IMR-90 (cell line): Measurements from ENCODE around the gene LTB4R2. TPM values are rescaled to one million over a fixed set of nuclear protein-coding genes. Genes with fewer than 3 reads are reported as not detected.

ENCODE experiments used
- ATAC-seq: fragments of 200-7000 bp; cut with Tn5 transposase; 2 replicates; pipeline ENCODE4 v1.9.1; 2020; ENCODE audit warnings: low read depth, mild to moderate bottlenecking, moderate library complexity
- BruUV-seq: library from RNA; stranded (reverse); fragments of 400-500 nt; replicated peaks from 2 replicates; lab custom pipeline; 2021; lab: Mats Ljungman, UMichigan
- CTCF ChIA-PET: fragments of 300-600 bp; formaldehyde crosslinking; extraction: SDS; loops from one replicate; lab custom pipeline; 2021; ENCODE audit warnings: antibody characterized with exemption; lab: Yijun Ruan, JAX
- POLR2A ChIA-PET: fragments of 300-600 bp; sonication (Branson Sonifier 250); formaldehyde crosslinking; loops from one replicate; lab custom pipeline; 2022; ENCODE audit warnings: antibody characterized with exemption; ENCODE audit not compliant: unreplicated experiment; lab: Charles Lee
- DNase-seq: peaks from one replicate; pipeline ENCODE4 v3.0.0; 2013
- H2AFZ ChIP-seq: replicated peaks from 2 replicates; pipeline ENCODE3; 2013; ENCODE audit warnings: low read length, mild to moderate bottlenecking; ENCODE audit not compliant: poor library complexity
- H2AK5ac ChIP-seq: 2 replicates; pipeline ENCODE4 v1.6.1; 2013; ENCODE audit warnings: low read depth, low read length, inconsistent platforms
- H2AK9ac ChIP-seq: replicated peaks from 2 replicates; pipeline ENCODE3; 2013; ENCODE audit warnings: mild to moderate bottlenecking, low read depth, low read length, moderate library complexity; ENCODE audit not compliant: poor library complexity
- H2BK120ac ChIP-seq: 2 replicates; pipeline ENCODE4 v1.6.1; 2013; ENCODE audit warnings: low read depth, low read length, inconsistent platforms
- H2BK15ac ChIP-seq: 3 replicates; pipeline ENCODE4 v1.6.1; 2013; ENCODE audit warnings: low read depth, low read length, inconsistent platforms
- H2BK20ac ChIP-seq: 2 replicates; pipeline ENCODE4 v1.6.1; 2013; ENCODE audit warnings: low read depth, mild to moderate bottlenecking, inconsistent platforms, low read length, moderate library complexity
- H2BK5ac ChIP-seq: 2 replicates; pipeline ENCODE4 v1.6.1; 2013; ENCODE audit warnings: mild to moderate bottlenecking, low read depth, low read length, inconsistent platforms; ENCODE audit not compliant: poor library complexity, severe bottlenecking
- H3K14ac ChIP-seq: replicated peaks from 2 replicates; pipeline ENCODE4 v1.6.1; 2013; ENCODE audit warnings: low read depth, low read length, inconsistent platforms
- H3K18ac ChIP-seq: 2 replicates; pipeline ENCODE4 v1.6.1; 2013; ENCODE audit warnings: low read depth, low read length, control low read depth
- H3K23ac ChIP-seq: 2 replicates; pipeline ENCODE4 v1.6.1; 2013; ENCODE audit warnings: low read depth, low read length, inconsistent platforms
- H3K27ac ChIP-seq: 2 replicates; pipeline ENCODE4 v1.5.1; 2013; ENCODE audit warnings: mild to moderate bottlenecking, control low read depth, low read length; ENCODE audit not compliant: insufficient read depth
- H3K27me3 ChIP-seq: 2 replicates; pipeline ENCODE4 v1.6.1; 2013; ENCODE audit warnings: low read length; ENCODE audit not compliant: control insufficient read depth, insufficient read depth
- H3K36me3 ChIP-seq: 2 replicates; pipeline ENCODE4 v1.6.1; 2013; ENCODE audit warnings: low read length, mixed read lengths; ENCODE audit not compliant: control insufficient read depth, insufficient read depth
- H3K4ac ChIP-seq: 2 replicates; pipeline ENCODE4 v1.6.1; 2013; ENCODE audit warnings: low read depth, low read length, inconsistent platforms
- H3K4me1 ChIP-seq: 2 replicates; pipeline ENCODE4 v1.6.1; 2013; ENCODE audit warnings: low read length, mixed read lengths; ENCODE audit not compliant: control insufficient read depth, insufficient read depth
- H3K4me2 ChIP-seq: 2 replicates; pipeline ENCODE4 v1.6.1; 2013; ENCODE audit warnings: low read depth, mild to moderate bottlenecking, control low read depth, low read length, moderate library complexity
- H3K4me3 ChIP-seq: 2 replicates; pipeline ENCODE4 v1.5.1; 2013; ENCODE audit warnings: low read depth, mild to moderate bottlenecking, control low read depth, low read length, moderate library complexity; ENCODE audit not compliant: insufficient read depth
- H3K56ac ChIP-seq: 2 replicates; pipeline ENCODE4 v1.6.1; 2013; ENCODE audit warnings: low read length, inconsistent platforms; ENCODE audit not compliant: insufficient read depth; ENCODE audit errors: extremely low read depth
- H3K79me1 ChIP-seq, 2 experiments: 2 replicates each; pipeline ENCODE4 v1.6.1; 2013; ENCODE audit warnings: low read length in 2 of 2, inconsistent platforms in 1 of 2, low read depth in 1 of 2
- H3K9ac ChIP-seq: 2 replicates; pipeline ENCODE4 v1.6.1; 2013; ENCODE audit warnings: low read depth, low read length, control low read depth
- H3K9me1 ChIP-seq: 2 replicates; pipeline ENCODE4 v1.6.1; 2013; ENCODE audit warnings: low read length, inconsistent platforms; ENCODE audit not compliant: insufficient read depth
- H3K9me3 ChIP-seq: 2 replicates; pipeline ENCODE4 v1.6.1; 2013; ENCODE audit warnings: low read length; ENCODE audit not compliant: control insufficient read depth, insufficient read depth
- H4K20me1 ChIP-seq: 2 replicates; pipeline ENCODE4 v1.6.1; 2013; ENCODE audit warnings: low read length, inconsistent platforms; ENCODE audit not compliant: insufficient read depth
- H4K5ac ChIP-seq: 2 replicates; pipeline ENCODE4 v1.6.1; 2013; ENCODE audit warnings: mild to moderate bottlenecking, low read depth, low read length, control low read depth
- H4K8ac ChIP-seq, 2 experiments: 2 replicates each; pipeline ENCODE4 v1.6.1; 2013; ENCODE audit warnings: low read depth in 2 of 2, low read length in 2 of 2, control low read depth in 1 of 2, inconsistent platforms in 1 of 2
- H4K91ac ChIP-seq: 2 replicates; pipeline ENCODE4 v1.6.1; 2013; ENCODE audit warnings: low read depth, low read length, inconsistent platforms; ENCODE audit not compliant: insufficient read depth
- CHD1 ChIP-seq: IDR thresholded peaks from 2 replicates; pipeline ENCODE4 v1.6.1; 2012; ENCODE audit warnings: low read depth, low read length, improper control_type of control experiment
- MAFK ChIP-seq: IDR thresholded peaks from 2 replicates; pipeline ENCODE4 v1.6.1; 2012; ENCODE audit warnings: low read depth, low read length, improper control_type of control experiment
- NFE2L2 ChIP-seq: fragments of 150-350 bp; IDR thresholded peaks from 2 replicates; pipeline ENCODE4 v1.6.1; 2016; ENCODE audit warnings: low read depth, mild to moderate bottlenecking, low read length
- RAD21 ChIP-seq: IDR thresholded peaks from 2 replicates; pipeline ENCODE4 v1.6.1; 2012; ENCODE audit warnings: low read length, improper control_type of control experiment
- SMC3 ChIP-seq: fragments of 150-350 bp; IDR thresholded peaks from 2 replicates; pipeline ENCODE4 v1.6.1; 2016; ENCODE audit warnings: low read depth, mild to moderate bottlenecking, antibody characterized with exemption, low read length, moderate library complexity
- WGBS, 2 experiments: methylation state at CpG; one replicate each; pipeline versions ENCODE4 v1.1.5 to v1.1.7; 2013; ENCODE audit warnings: missing lambda C conversion rate in 2 of 2; ENCODE audit not compliant: insufficient read length in 1 of 2; ENCODE audit errors: extremely low coverage in 2 of 2; 5-methylcytosine and 5-hydroxymethylcytosine counted together
- dilution Hi-C: fragments of 300-500 bp; cut with HindIII; formaldehyde crosslinking; loops from one replicate; pipeline ENCODE4 v1.14.3; 2018; ENCODE audit warnings: low sequenced_read_pairs; ENCODE audit not compliant: unreplicated experiment
- in situ Hi-C: fragments of 300-500 bp; cut with MboI; formaldehyde crosslinking; loops from 3 replicates; pipeline ENCODE4 v1.14.3; 2019; ENCODE audit warnings: low sequenced_read_pairs, inconsistent platforms, mixed read lengths
- intact Hi-C: fragments of 100-400 bp; cut with micrococcal nuclease; formaldehyde crosslinking; loops from 2 replicates; pipeline ENCODE4 v1.10.0; 2022
- polyA plus RNA-seq, 3 experiments: library from polyadenylated mRNA; depleted of rRNA; stranded (reverse); fragments of >200 nt; gene quantifications; 2 replicates each; pipeline ENCODE4 v1.2.3, GENCODE V29; 2012; ENCODE audit warnings: low replicate concordance in 1 of 3
- total RNA-seq: library from RNA; depleted of rRNA; stranded (reverse); fragments of >200 nt; gene quantifications from 2 replicates; pipeline ENCODE4 v1.2.3, GENCODE V29; 2012

LTB4R2 gene
- total and polyA plus RNA-seq, 2 of the 4 experiments (the other 2 are of a cell fraction): 0.72 to 1.7 TPM

- H3K4ac ChIP-seq: no peak overlapping the region
- no peak overlapping the region for H3K4me2 ChIP-seq
- no peaks in the 10 kb centered on the region for H3K27me3 ChIP-seq
- no peak for ATAC-seq
- no peak overlapping the region for H3K14ac ChIP-seq
- H4K8ac ChIP-seq: no peak overlapping the region
- H3K56ac ChIP-seq: no peak overlapping the region
- no TSS peak for BruUV-seq
- H2BK20ac ChIP-seq: no peak overlapping the region
- H2AK5ac ChIP-seq: no peak overlapping the region
- no peak overlapping the region for H3K4me3 ChIP-seq
- H3K23ac ChIP-seq: no peak overlapping the region
- no peak overlapping the region for H2AFZ ChIP-seq
- intact Hi-C loops (no loop called here), in situ Hi-C loops (no loop called here), dilution Hi-C loops (no loop called here)
- no peaks in the 10 kb centered on the region for H3K36me3 ChIP-seq
- H3K27ac ChIP-seq: no peak overlapping the region
- POLR2A ChIA-PET: no interaction called here
- H4K20me1 ChIP-seq: no peaks in the 10 kb centered on the region
- H3K9me3 ChIP-seq: no peaks in the 10 kb centered on the region
- peak overlapping the region; percentile 60 for H2AK9ac ChIP-seq
- 88% methylated on average over 3 of the region's 11 CpGs; no CpG with 5 or more reads in 1 of the 2 experiments for WGBS, 2 experiments
- no peak overlapping the region for H2BK120ac ChIP-seq
- H4K91ac ChIP-seq: no peak overlapping the region
- H3K9ac ChIP-seq: no peak overlapping the region
- TF ChIP-seq SMC3: no peak
- no peak for TF ChIP-seq NFE2L2
- TF ChIP-seq MAFK: no peak
- no peak for TF ChIP-seq CHD1
- no peak for TF ChIP-seq RAD21
- H2BK5ac ChIP-seq: no peak overlapping the region
- H3K9me1 ChIP-seq: no peaks in the 10 kb centered on the region; the same call in 1 of the 2 replicates
- H3K4me1 ChIP-seq: no peaks in the 10 kb centered on the region; the same call in 1 of the 2 replicates
- DNase-seq: no peak
- H3K79me1 ChIP-seq: peaks cover 3 to 14% of the 10 kb centered on the region in 2 experiments
- no peak overlapping the region for H4K5ac ChIP-seq
- no peak overlapping the region for H3K18ac ChIP-seq
- CTCF ChIA-PET: no interaction called here
- H2BK15ac ChIP-seq: no peak overlapping the region
Measured at GRCh38 chr14:24277606-24278321, 32.2 kb upstream of the LTB4R2 start.
